K562 (cell line): ENCODE measurements around the gene TPSG1. TPM values are rescaled to one million over a fixed set of nuclear protein-coding genes. Genes with fewer than 3 reads are reported as not detected.

ENCODE experiments used
- ATAC-seq: fragments of 200-7000 bp; cut with Tn5 transposase; 3 replicates; pipeline ENCODE4 v1.9.1; 2020; ENCODE audit warnings: moderate library complexity
- BruUV-seq: library from RNA; stranded (reverse); fragments of 400-500 nt; replicated peaks from 2 replicates; lab custom pipeline; 2021; lab: Mats Ljungman, UMichigan
- CTCF ChIA-PET: fragments of 300-600 bp; formaldehyde crosslinking; extraction: SDS; loops from one replicate; lab custom pipeline; 2021; ENCODE audit warnings: low intra/inter-chr PET ratio; lab: Yijun Ruan, JAX
- POLR2A ChIA-PET: fragments of 300-600, 350-650 bp; sonication (Branson Sonifier 250); formaldehyde crosslinking; extraction: SDS; loops from one replicate; lab custom pipeline; 2021; ENCODE audit warnings: antibody characterized with exemption, inconsistent platforms; lab: Yijun Ruan, JAX
- DNase-seq, 4 experiments: peaks; one replicate each; pipeline versions ENCODE4 v3.0.0 to v3.0.0-alpha.2; 2011 to 2018; ENCODE audit warnings: low spot score in 3 of 4, mixed read lengths in 3 of 4; ENCODE audit errors: extremely low read depth in 1 of 4
- FAIRE-seq: peaks from 2 replicates; lab custom pipeline; 2011; peaks lifted over from hg19 to GRCh38; lab: Jason Lieb, UNC
- H2AFZ ChIP-seq: 2 replicates; pipeline ENCODE4 v1.6.0; 2011; ENCODE audit warnings: low read depth, low read length, control low read depth, inconsistent platforms
- H3K27ac ChIP-seq: fragments of 200-600 bp; 3 replicates; pipeline ENCODE4 v1.8.0; 2011; ENCODE audit warnings: low read depth, mild to moderate bottlenecking, control low read depth, inconsistent platforms, low read length, moderate library complexity, mixed read lengths; ENCODE audit errors: extremely low read depth
- H3K27me3 ChIP-seq, 2 experiments: fragments of 300-600 bp in 1 of 2; 2 replicates in 1 of 2; 3 replicates in 1 of 2; pipeline versions ENCODE4 v1.6.0 to v1.8.0; 2011; ENCODE audit warnings: inconsistent platforms in 2 of 2, low read length in 2 of 2, mild to moderate bottlenecking in 1 of 2, mixed read lengths in 1 of 2, moderate library complexity in 1 of 2; ENCODE audit not compliant: control insufficient read depth in 2 of 2, insufficient read depth in 2 of 2
- H3K36me3 ChIP-seq: fragments of 300-600 bp; 3 replicates; pipeline ENCODE4 v1.8.0; 2011; ENCODE audit warnings: mild to moderate bottlenecking, low read length, inconsistent platforms; ENCODE audit not compliant: control insufficient read depth, insufficient read depth
- H3K4me1 ChIP-seq, 2 experiments: fragments of 200-600 bp in 1 of 2; replicated peaks in 1 of 2; 2 replicates in 1 of 2; 3 replicates in 1 of 2; pipeline versions ENCODE4 v1.5.1 to v1.8.0; 2011; ENCODE audit warnings: inconsistent platforms in 2 of 2, low read length in 2 of 2, mild to moderate bottlenecking in 1 of 2, mixed read lengths in 1 of 2, moderate library complexity in 1 of 2; ENCODE audit not compliant: control insufficient read depth in 2 of 2, insufficient read depth in 2 of 2
- H3K4me2 ChIP-seq: 2 replicates; pipeline ENCODE4 v1.6.1; 2011; ENCODE audit warnings: low read length, control low read depth, inconsistent platforms, mixed read lengths; ENCODE audit not compliant: insufficient read depth
- H3K4me3 ChIP-seq: fragments of 200-600 bp; sonication (generic), shearing (Covaris generic); 2 replicates; pipeline ENCODE4 v1.5.1; 2016; ENCODE audit warnings: control low read depth, inconsistent platforms
- H3K79me2 ChIP-seq: fragments of 200-600 bp; 3 replicates; pipeline ENCODE4 v1.8.0; 2011; ENCODE audit warnings: low read length, inconsistent platforms; ENCODE audit not compliant: control insufficient read depth, insufficient read depth
- H3K9ac ChIP-seq, 2 experiments: 2 replicates each; pipeline versions ENCODE4 v1.6.0 to v1.6.1; 2011; ENCODE audit warnings: low read depth in 2 of 2, low read length in 2 of 2, control low read depth in 1 of 2, inconsistent platforms in 1 of 2, mild to moderate bottlenecking in 1 of 2, mixed read lengths in 1 of 2; ENCODE audit not compliant: insufficient read depth in 1 of 2
- H3K9me1 ChIP-seq: one replicate; pipeline ENCODE4 v1.6.0; 2011; ENCODE audit warnings: inconsistent platforms, mild to moderate bottlenecking, low read length, moderate library complexity; ENCODE audit not compliant: control insufficient read depth, insufficient read depth
- H3K9me3 ChIP-seq: replicated peaks from 2 replicates; pipeline ENCODE4 v1.5.1; 2011; ENCODE audit warnings: low read depth, low read length, inconsistent platforms; ENCODE audit not compliant: control insufficient read depth, insufficient read depth
- H4K20me1 ChIP-seq: replicated peaks from 2 replicates; pipeline ENCODE4 v1.6.1; 2011; ENCODE audit warnings: low read length, inconsistent platforms, mixed read lengths; ENCODE audit not compliant: control insufficient read depth, insufficient read depth
- HDAC3 ChIP-seq: fragments of 450-650 bp; IDR thresholded peaks from 2 replicates; pipeline ENCODE4 v1.6.1; 2018; ENCODE audit warnings: borderline replicate concordance, mild to moderate bottlenecking, moderate library complexity; ENCODE audit not compliant: partially characterized antibody
- NR0B1 ChIP-seq: fragments of 450-650 bp; IDR thresholded peaks from one replicate; pipeline ENCODE4 v1.6.1; 2018; ENCODE audit warnings: mild to moderate bottlenecking, moderate library complexity; ENCODE audit not compliant: partially characterized antibody
- SAFB ChIP-seq: fragments of 200-400 bp; formaldehyde crosslinking; IDR thresholded peaks from 2 replicates; pipeline ENCODE4 v1.6.1; 2017; ENCODE audit warnings: low read depth, low read length, borderline replicate concordance
- SIX5 ChIP-seq, 2 experiments: IDR thresholded peaks; 2 replicates each; pipeline ENCODE4 v1.6.1; 2011; ENCODE audit warnings: low read length in 2 of 2, borderline replicate concordance in 1 of 2, low read depth in 1 of 2, mild to moderate bottlenecking in 1 of 2, moderate library complexity in 1 of 2; ENCODE audit not compliant: insufficient read depth in 1 of 2
- THRB ChIP-seq: fragments of 450-650 bp; formaldehyde crosslinking; conservative IDR thresholded peaks from 2 replicates; pipeline ENCODE4 v1.4.0; 2022; ENCODE audit warnings: mild to moderate bottlenecking, missing genetic modification characterization
- WGBS: fragments of 100-300 bp; shearing (Covaris generic); methylation state at CpG from one replicate; pipeline ENCODE4 v1.1.6; 2016; ENCODE audit warnings: low coverage, mixed read lengths; ENCODE audit not compliant: insufficient coverage; ENCODE audit errors: missing lambda C conversion rate; 5-methylcytosine and 5-hydroxymethylcytosine counted together
- in situ Hi-C: fragments of 300-500 bp; cut with MboI; formaldehyde crosslinking; loops from 4 replicates; pipeline ENCODE4 v1.15.0; 2018; ENCODE audit warnings: inconsistent platforms, mixed read lengths
- intact Hi-C: fragments of 100-400 bp; cut with micrococcal nuclease; formaldehyde crosslinking; loops from 2 replicates; pipeline ENCODE4 v1.14.2; 2022
- polyA plus RNA-seq, 8 experiments: library from polyadenylated mRNA; depleted of rRNA in 4 of 8; stranded (reverse) in 5 of 8; unstranded in 3 of 8; fragments of >200 nt; fragmentation: Nextera tagmentation in 2 of 8; fragmentation: Illumina TruSeq in 1 of 8; extraction: Ambion mirVana in 2 of 8; extraction: Trizol in 1 of 8; gene quantifications; 2 replicates each; pipeline versions ENCODE4 v1.2.1 to v1.2.3, GENCODE V29; 2011 to 2014; ENCODE audit warnings: inconsistent platforms in 1 of 8, missing spikeins in 1 of 8
- total RNA-seq, 7 experiments: library from RNA; depleted of rRNA in 6 of 7; stranded (reverse); fragments of >200 nt in 6 of 7; fragmentation: Illumina TruSeq in 2 of 7; extraction: Trizol in 2 of 7; gene quantifications; 2 replicates each; pipeline versions ENCODE4 v1.2.1 to v1.2.3, GENCODE V29; 2011 to 2021; ENCODE audit warnings: low replicate concordance in 1 of 7

The TPSG1 gene
- total and polyA plus RNA-seq, 9 of the 15 experiments (the other 6 are each of a cell fraction or from before 2014, with no cell fraction given) = not detected

- peaks cover 14 to 69% of the 10 kb centered on the region in 2 experiments; a peak in 3 of 5 replicates for H3K27me3 ChIP-seq
- FAIRE-seq = no peak
- no peaks in the 10 kb centered on the region for H3K9me1 ChIP-seq
- H3K79me2 ChIP-seq = no peaks in the 10 kb centered on the region
- peak in 1 of 4 experiments; percentile 53 for DNase-seq
- H3K9me3 ChIP-seq = no peaks in the 10 kb centered on the region
- no peak overlapping the region for H3K4me3 ChIP-seq
- no peak for TF ChIP-seq NR0B1
- TF ChIP-seq SIX5 (IDR thresholded peaks at IDR 0.05; ENCODE audit: borderline replicate concordance in 1 of 2, insufficient read depth in 1 of 2, low read depth in 1 of 2, low read length in 2 of 2) = no peak
- TF ChIP-seq SAFB = no peak
- no peak for TF ChIP-seq THRB
- TF ChIP-seq HDAC3 = no peak
- H3K4me2 ChIP-seq = no peak overlapping the region
- 0 out of 3 replicates have a peak, but pooled peaks have one; percentile 24 for ATAC-seq
- in situ Hi-C loops = no loop called here
- intact Hi-C loops = no loop called here
- no peak overlapping the region for H3K9ac ChIP-seq
- WGBS = 3% methylated on average over 31 of the region's 45 CpGs
- POLR2A ChIA-PET = no interaction called here
- peaks cover 0 to 63% of the 10 kb centered on the region in 2 experiments; a peak in 2 of 5 replicates for H3K4me1 ChIP-seq
- H4K20me1 ChIP-seq = peaks cover 6% of the 10 kb centered on the region; the same call in 1 of the 2 replicates
- no peak overlapping the region for H3K27ac ChIP-seq
- CTCF ChIA-PET = interaction anchor here (0.6 kb wide), 1 partner anchor 1127 kb away, joined by 3 read pairs; no protein-coding TSS in a partner anchor
- no TSS peak for BruUV-seq
- H3K36me3 ChIP-seq = no peaks in the 10 kb centered on the region
- H2AFZ ChIP-seq = no peak overlapping the region
Observed at GRCh38 chr16:1182950-1183907, 41.8 kb downstream of the TPSG1 start.
